GM12878 (cell line): ENCODE results near the gene ROBO1. TPM values are rescaled to one million over a fixed set of nuclear protein-coding genes. Genes with fewer than 3 reads are reported as not detected.

ENCODE experiments used
- ATAC-seq: fragments of 200-7000 bp; cut with Tn5 transposase; 3 replicates; pipeline ENCODE4 v1.9.1; 2020; ENCODE audit warnings: mild to moderate bottlenecking, moderate library complexity
- BruUV-seq: library from RNA; stranded (reverse); fragments of 400-500 nt; replicated peaks from 2 replicates; lab custom pipeline; 2021; lab: Mats Ljungman, UMichigan
- CTCF ChIA-PET: fragments of 300-600 bp; sonication (Branson Sonifier 250); formaldehyde crosslinking; extraction: SDS; loops from one replicate; lab custom pipeline; 2021; ENCODE audit warnings: inconsistent platforms; lab: Yijun Ruan, JAX
- POLR2A ChIA-PET: fragments of 350-600 bp; formaldehyde crosslinking; extraction: SDS; loops from one replicate; lab custom pipeline; 2021; ENCODE audit warnings: inconsistent platforms; lab: Charles Lee
- RAD21 ChIA-PET: fragments of 300-600 bp; sonication (Branson Sonifier 250); formaldehyde crosslinking; loops from one replicate; lab custom pipeline; 2023; ENCODE audit warnings: antibody characterized with exemption; ENCODE audit not compliant: unreplicated experiment; lab: Charles Lee
- SMC1A ChIA-PET: fragments of 300-600 bp; sonication (Branson Sonifier 250); formaldehyde crosslinking; loops from one replicate; lab custom pipeline; 2023; ENCODE audit not compliant: unreplicated experiment, uncharacterized antibody; lab: Charles Lee
- DNase-seq: peaks from one replicate; pipeline ENCODE4 v3.0.0-alpha.2; 2011; ENCODE audit warnings: low read depth, low spot score
- FAIRE-seq: peaks from 3 replicates; lab custom pipeline; 2011; peaks lifted over from hg19 to GRCh38; lab: Jason Lieb, UNC
- H2AFZ ChIP-seq: 2 replicates; pipeline ENCODE4 v1.6.0; 2011; ENCODE audit warnings: low read depth, low read length, control low read depth; ENCODE audit not compliant: control insufficient read depth
- H3K27ac ChIP-seq: 2 replicates; pipeline ENCODE4 v1.5.1; 2011; ENCODE audit warnings: control low read depth; ENCODE audit not compliant: control insufficient read depth, insufficient read depth
- H3K27me3 ChIP-seq, 2 experiments: replicated peaks in 1 of 2; 2 replicates each; pipeline versions ENCODE4 v1.6.0 to v1.6.1; 2011; ENCODE audit warnings: low read length in 1 of 2; ENCODE audit not compliant: control insufficient read depth in 2 of 2, insufficient read depth in 2 of 2
- H3K36me3 ChIP-seq, 2 experiments: 2 replicates each; pipeline ENCODE4 v1.5.1; 2011; ENCODE audit warnings: low read length in 1 of 2; ENCODE audit not compliant: control insufficient read depth in 2 of 2, insufficient read depth in 2 of 2
- H3K4me1 ChIP-seq: 2 replicates; pipeline ENCODE4 v1.6.1; 2011; ENCODE audit warnings: mild to moderate bottlenecking, low read length, moderate library complexity, mixed read lengths; ENCODE audit not compliant: control insufficient read depth, insufficient read depth
- H3K4me2 ChIP-seq: 2 replicates; pipeline ENCODE4 v1.6.0; 2011; ENCODE audit warnings: control low read depth; ENCODE audit not compliant: control insufficient read depth, insufficient read depth
- H3K4me3 ChIP-seq: fragments of 200-600 bp; sonication (generic); 2 replicates; pipeline ENCODE4 v1.5.1; 2016
- H3K79me2 ChIP-seq: 2 replicates; pipeline ENCODE4 v1.6.0; 2011; ENCODE audit warnings: low read length; ENCODE audit not compliant: control insufficient read depth, insufficient read depth
- H3K9ac ChIP-seq: 2 replicates; pipeline ENCODE4 v1.8.0; 2011; ENCODE audit warnings: low read length, control low read depth, mixed read lengths; ENCODE audit not compliant: control insufficient read depth, insufficient read depth
- H3K9me3 ChIP-seq: replicated peaks from 3 replicates; pipeline ENCODE4 v1.5.1; 2011; ENCODE audit warnings: mild to moderate bottlenecking, low read length; ENCODE audit not compliant: control insufficient read depth, insufficient read depth
- H4K20me1 ChIP-seq: 2 replicates; pipeline ENCODE4 v1.6.0; 2011; ENCODE audit not compliant: control insufficient read depth, insufficient read depth
- EED ChIP-seq: sonication (generic); IDR thresholded peaks from 2 replicates; pipeline ENCODE4 v1.6.1; 2016; ENCODE audit warnings: antibody characterized with exemption, low read depth
- EZH2 ChIP-seq: IDR thresholded peaks from 2 replicates; pipeline ENCODE4 v1.6.1; 2012; ENCODE audit warnings: low read depth, mild to moderate bottlenecking, control low read depth, inconsistent platforms, low read length, borderline replicate concordance; ENCODE audit not compliant: control insufficient read depth
- FOXM1 ChIP-seq: IDR thresholded peaks from 2 replicates; pipeline ENCODE4 v1.6.1; 2012; ENCODE audit warnings: low read depth, mild to moderate bottlenecking, inconsistent platforms, low read length, moderate library complexity
- HDAC6 ChIP-seq: fragments of 200-600 bp; sonication (generic); IDR thresholded peaks from one replicate; pipeline ENCODE4 v1.8.0; 2017; ENCODE audit warnings: antibody characterized with exemption; ENCODE audit not compliant: unreplicated experiment
- IKZF1 ChIP-seq: fragments of 450-650 bp; conservative IDR thresholded peaks from 2 replicates; pipeline ENCODE4 v1.6.1; 2017; ENCODE audit warnings: antibody characterized with exemption, mild to moderate bottlenecking
- JUNB ChIP-seq: IDR thresholded peaks from 2 replicates; pipeline ENCODE4 v1.6.1; 2016; ENCODE audit warnings: antibody characterized with exemption, mild to moderate bottlenecking
- MEF2B ChIP-seq: fragments of 450-650 bp; IDR thresholded peaks from 2 replicates; pipeline ENCODE4 v1.6.1; 2018; ENCODE audit warnings: mild to moderate bottlenecking, moderate library complexity; ENCODE audit not compliant: partially characterized antibody, poor library complexity, severe bottlenecking
- MTA3 ChIP-seq: IDR thresholded peaks from 2 replicates; pipeline ENCODE4 v1.6.1; 2012; ENCODE audit warnings: low read length, inconsistent platforms, borderline replicate concordance
- NR2C2 ChIP-seq: IDR thresholded peaks from 2 replicates; pipeline ENCODE4 v1.6.1; 2011; ENCODE audit warnings: borderline replicate concordance, low read depth; ENCODE audit not compliant: control insufficient read depth, insufficient read length
- RFX5 ChIP-seq: IDR thresholded peaks from 2 replicates; pipeline ENCODE4 v1.6.1; 2011; ENCODE audit warnings: low read depth, low read length, improper control_type of control experiment
- SMAD5 ChIP-seq: IDR thresholded peaks from 2 replicates; pipeline ENCODE4 v1.6.1; 2016; ENCODE audit warnings: antibody characterized with exemption, low read depth
- ZNF207 ChIP-seq: fragments of 450-650 bp; IDR thresholded peaks from 2 replicates; pipeline ENCODE4 v1.6.1; 2014; ENCODE audit warnings: antibody characterized with exemption, mild to moderate bottlenecking, borderline replicate concordance
- ZNF622 ChIP-seq: fragments of 450-650 bp; IDR thresholded peaks from 2 replicates; pipeline ENCODE4 v1.6.1; 2017; ENCODE audit warnings: mild to moderate bottlenecking, inconsistent platforms
- WGBS: methylation state at CpG from one replicate; pipeline ENCODE4 v1.1.6; 2016; ENCODE audit warnings: low lambda C conversion rate; ENCODE audit not compliant: insufficient replicate concordance, insufficient coverage; ENCODE audit errors: missing lambda C conversion rate; 5-methylcytosine and 5-hydroxymethylcytosine counted together
- in situ Hi-C: fragments of 300-500 bp; cut with MboI; formaldehyde crosslinking; loops from 9 replicates; pipeline ENCODE4 v1.14.3; 2018; ENCODE audit warnings: mixed read lengths
- intact Hi-C: fragments of 100-400 bp; cut with micrococcal nuclease; formaldehyde crosslinking; loops from one replicate; pipeline ENCODE4 v1.14.2; 2022; ENCODE audit not compliant: unreplicated experiment
- polyA plus RNA-seq, 11 experiments: library from polyadenylated mRNA; depleted of rRNA in 4 of 11; unstranded in 6 of 11; stranded (reverse) in 5 of 11; fragments of >200 nt; fragmentation: Nextera tagmentation in 4 of 11; fragmentation: Illumina TruSeq in 1 of 11; extraction: Ambion mirVana in 4 of 11; extraction: Trizol in 1 of 11; gene quantifications; 1 replicate in 1 of 11; 2 replicates in 10 of 11; pipeline versions ENCODE4 v1.2.1 to v1.2.3, GENCODE V29; 2011 to 2016; ENCODE audit warnings: inconsistent platforms in 2 of 11, missing spikeins in 2 of 11, low read depth in 1 of 11
- total RNA-seq, 4 experiments: library from RNA; depleted of rRNA in 3 of 4; stranded (reverse); fragments of >200 nt in 3 of 4; fragmentation: Illumina TruSeq in 1 of 4; extraction: Trizol in 1 of 4; gene quantifications; 2 replicates each; pipeline versions ENCODE4 v1.2.1 to v1.2.3, GENCODE V29; 2013 to 2021
- TF ChIP-seq, protein P1 (sequence below): fragments of 450-650 bp; IDR thresholded peaks from 2 replicates; pipeline ENCODE4 v1.6.1; 2017; ENCODE audit warnings: borderline replicate concordance
- TF ChIP-seq, protein P2 (sequence below): fragments of 450-650 bp; IDR thresholded peaks from 2 replicates; pipeline ENCODE4 v1.6.1; 2017; ENCODE audit warnings: mild to moderate bottlenecking, moderate library complexity
- TF ChIP-seq, protein P3 (sequence below): fragments of 450-650 bp; IDR thresholded peaks from 2 replicates; pipeline ENCODE4 v1.6.1; 2017; ENCODE audit warnings: antibody characterized with exemption, mild to moderate bottlenecking, moderate library complexity
- TF ChIP-seq, protein P4 (sequence below): IDR thresholded peaks from 2 replicates; pipeline ENCODE4 v1.6.1; 2012; ENCODE audit warnings: low read depth, low read length, improper control_type of control experiment

Gene ROBO1
- total and polyA plus RNA-seq, 10 of the 15 experiments (the other 5 are each of a cell fraction or from before 2014, with no cell fraction given): 0.29 to 46.5 (median 1.2) TPM

DNA sequence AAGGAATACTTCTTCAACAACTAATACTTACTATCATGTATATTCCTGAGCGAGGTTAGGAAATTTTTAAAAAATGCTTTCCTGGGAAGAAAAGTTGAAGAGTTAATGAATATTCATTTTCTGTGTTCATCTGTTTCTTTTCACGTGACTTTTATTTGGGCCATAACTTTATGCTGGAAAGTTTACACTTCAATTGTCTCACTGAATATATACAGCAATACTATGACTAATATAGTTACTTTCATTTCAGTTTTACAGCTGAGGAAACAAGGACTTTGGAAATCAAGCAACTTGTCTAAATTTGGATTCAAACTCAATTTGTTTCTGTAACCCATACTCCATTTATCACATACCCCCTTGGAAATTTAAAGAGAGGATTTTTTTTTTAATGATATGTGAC is 894.2 kb downstream of the ROBO1 start:
- 9% methylated on average over 2 of the region's 2 CpGs for WGBS
- CTCF ChIA-PET: interaction anchor here (0.7 to 2.5 kb wide), 4 partner anchors 8 to 164 kb away, joined by 3 to 8 read pairs (median 3); no protein-coding TSS in a partner anchor
- no peak overlapping the region for H2AFZ ChIP-seq
- BruUV-seq: no TSS peak
- H3K9me3 ChIP-seq: no peaks in the 10 kb centered on the region
- ATAC-seq: peak; percentile 55
- SMC1A ChIA-PET: interaction anchor here (0.7 to 4.8 kb wide), 4 partner anchors 11 to 99 kb away, joined by 3 to 33 read pairs (median 18); no protein-coding TSS in a partner anchor
- H3K27ac ChIP-seq: no peak overlapping the region
- POLR2A ChIA-PET: no interaction called here
- H3K4me2 ChIP-seq: no peak overlapping the region
- H3K36me3 ChIP-seq: no peaks in the 10 kb centered on the region
- H4K20me1 ChIP-seq: no peaks in the 10 kb centered on the region
- H3K27me3 ChIP-seq: no peaks in the 10 kb centered on the region
- H3K79me2 ChIP-seq: no peaks in the 10 kb centered on the region
- no peak overlapping the region for H3K4me3 ChIP-seq
- no peak for DNase-seq
- H3K4me1 ChIP-seq: no peaks in the 10 kb centered on the region
- RAD21 ChIA-PET: interaction anchor here (3.0 to 3.4 kb wide), 2 partner anchors 11 to 46 kb away, joined by 16 to 31 read pairs; no protein-coding TSS in a partner anchor
- no peak overlapping the region for H3K9ac ChIP-seq
- in situ Hi-C loops (no loop called here), intact Hi-C loops (loop anchor here (5.0 kb wide), 3 partner anchors 104 to 211 kb away; no protein-coding TSS in a partner anchor)
- FAIRE-seq: no peak
- TF ChIP-seq MTA3 (no peak), RFX5 (no peak), EZH2 (no peak), NR2C2 (no peak), ZNF622 (no peak), IKZF1 (no peak), SMAD5 (no peak), FOXM1 (no peak), HDAC6 (no peak), EED (no peak), MEF2B (peak; percentile 40), JUNB (peak; percentile 25; the same call in 1 of the 2 replicates), ZNF207 (no peak)
- TF ChIP-seq, protein P1, sequence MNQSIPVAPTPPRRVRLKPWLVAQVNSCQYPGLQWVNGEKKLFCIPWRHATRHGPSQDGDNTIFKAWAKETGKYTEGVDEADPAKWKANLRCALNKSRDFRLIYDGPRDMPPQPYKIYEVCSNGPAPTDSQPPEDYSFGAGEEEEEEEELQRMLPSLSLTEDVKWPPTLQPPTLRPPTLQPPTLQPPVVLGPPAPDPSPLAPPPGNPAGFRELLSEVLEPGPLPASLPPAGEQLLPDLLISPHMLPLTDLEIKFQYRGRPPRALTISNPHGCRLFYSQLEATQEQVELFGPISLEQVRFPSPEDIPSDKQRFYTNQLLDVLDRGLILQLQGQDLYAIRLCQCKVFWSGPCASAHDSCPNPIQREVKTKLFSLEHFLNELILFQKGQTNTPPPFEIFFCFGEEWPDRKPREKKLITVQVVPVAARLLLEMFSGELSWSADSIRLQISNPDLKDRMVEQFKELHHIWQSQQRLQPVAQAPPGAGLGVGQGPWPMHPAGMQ: no peak
- TF ChIP-seq, protein P2, sequence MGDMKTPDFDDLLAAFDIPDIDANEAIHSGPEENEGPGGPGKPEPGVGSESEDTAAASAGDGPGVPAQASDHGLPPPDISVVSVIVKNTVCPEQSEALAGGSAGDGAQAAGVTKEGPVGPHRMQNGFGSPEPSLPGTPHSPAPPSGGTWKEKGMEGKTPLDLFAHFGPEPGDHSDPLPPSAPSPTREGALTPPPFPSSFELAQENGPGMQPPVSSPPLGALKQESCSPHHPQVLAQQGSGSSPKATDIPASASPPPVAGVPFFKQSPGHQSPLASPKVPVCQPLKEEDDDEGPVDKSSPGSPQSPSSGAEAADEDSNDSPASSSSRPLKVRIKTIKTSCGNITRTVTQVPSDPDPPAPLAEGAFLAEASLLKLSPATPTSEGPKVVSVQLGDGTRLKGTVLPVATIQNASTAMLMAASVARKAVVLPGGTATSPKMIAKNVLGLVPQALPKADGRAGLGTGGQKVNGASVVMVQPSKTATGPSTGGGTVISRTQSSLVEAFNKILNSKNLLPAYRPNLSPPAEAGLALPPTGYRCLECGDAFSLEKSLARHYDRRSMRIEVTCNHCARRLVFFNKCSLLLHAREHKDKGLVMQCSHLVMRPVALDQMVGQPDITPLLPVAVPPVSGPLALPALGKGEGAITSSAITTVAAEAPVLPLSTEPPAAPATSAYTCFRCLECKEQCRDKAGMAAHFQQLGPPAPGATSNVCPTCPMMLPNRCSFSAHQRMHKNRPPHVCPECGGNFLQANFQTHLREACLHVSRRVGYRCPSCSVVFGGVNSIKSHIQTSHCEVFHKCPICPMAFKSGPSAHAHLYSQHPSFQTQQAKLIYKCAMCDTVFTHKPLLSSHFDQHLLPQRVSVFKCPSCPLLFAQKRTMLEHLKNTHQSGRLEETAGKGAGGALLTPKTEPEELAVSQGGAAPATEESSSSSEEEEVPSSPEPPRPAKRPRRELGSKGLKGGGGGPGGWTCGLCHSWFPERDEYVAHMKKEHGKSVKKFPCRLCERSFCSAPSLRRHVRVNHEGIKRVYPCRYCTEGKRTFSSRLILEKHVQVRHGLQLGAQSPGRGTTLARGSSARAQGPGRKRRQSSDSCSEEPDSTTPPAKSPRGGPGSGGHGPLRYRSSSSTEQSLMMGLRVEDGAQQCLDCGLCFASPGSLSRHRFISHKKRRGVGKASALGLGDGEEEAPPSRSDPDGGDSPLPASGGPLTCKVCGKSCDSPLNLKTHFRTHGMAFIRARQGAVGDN: no peak
- TF ChIP-seq, protein P3, sequence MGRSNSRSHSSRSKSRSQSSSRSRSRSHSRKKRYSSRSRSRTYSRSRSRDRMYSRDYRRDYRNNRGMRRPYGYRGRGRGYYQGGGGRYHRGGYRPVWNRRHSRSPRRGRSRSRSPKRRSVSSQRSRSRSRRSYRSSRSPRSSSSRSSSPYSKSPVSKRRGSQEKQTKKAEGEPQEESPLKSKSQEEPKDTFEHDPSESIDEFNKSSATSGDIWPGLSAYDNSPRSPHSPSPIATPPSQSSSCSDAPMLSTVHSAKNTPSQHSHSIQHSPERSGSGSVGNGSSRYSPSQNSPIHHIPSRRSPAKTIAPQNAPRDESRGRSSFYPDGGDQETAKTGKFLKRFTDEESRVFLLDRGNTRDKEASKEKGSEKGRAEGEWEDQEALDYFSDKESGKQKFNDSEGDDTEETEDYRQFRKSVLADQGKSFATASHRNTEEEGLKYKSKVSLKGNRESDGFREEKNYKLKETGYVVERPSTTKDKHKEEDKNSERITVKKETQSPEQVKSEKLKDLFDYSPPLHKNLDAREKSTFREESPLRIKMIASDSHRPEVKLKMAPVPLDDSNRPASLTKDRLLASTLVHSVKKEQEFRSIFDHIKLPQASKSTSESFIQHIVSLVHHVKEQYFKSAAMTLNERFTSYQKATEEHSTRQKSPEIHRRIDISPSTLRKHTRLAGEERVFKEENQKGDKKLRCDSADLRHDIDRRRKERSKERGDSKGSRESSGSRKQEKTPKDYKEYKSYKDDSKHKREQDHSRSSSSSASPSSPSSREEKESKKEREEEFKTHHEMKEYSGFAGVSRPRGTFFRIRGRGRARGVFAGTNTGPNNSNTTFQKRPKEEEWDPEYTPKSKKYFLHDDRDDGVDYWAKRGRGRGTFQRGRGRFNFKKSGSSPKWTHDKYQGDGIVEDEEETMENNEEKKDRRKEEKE: no peak
- TF ChIP-seq, protein P4, sequence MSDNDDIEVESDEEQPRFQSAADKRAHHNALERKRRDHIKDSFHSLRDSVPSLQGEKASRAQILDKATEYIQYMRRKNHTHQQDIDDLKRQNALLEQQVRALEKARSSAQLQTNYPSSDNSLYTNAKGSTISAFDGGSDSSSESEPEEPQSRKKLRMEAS: no peak
